K562 (cell line): ENCODE measurements around the gene CDC123. TPM values are rescaled to one million over a fixed set of nuclear protein-coding genes. Genes with fewer than 3 reads are reported as not detected.

Source experiments
- ARID1B ChIP-seq: fragments of 450-650 bp; IDR thresholded peaks from 2 replicates; pipeline ENCODE4 v1.6.1; 2016; ENCODE audit warnings: antibody characterized with exemption, mild to moderate bottlenecking, inconsistent platforms
- BDP1 ChIP-seq: IDR thresholded peaks from 3 replicates; pipeline ENCODE4 v1.6.1; 2011; ENCODE audit not compliant: insufficient read length, insufficient read depth
- CBX2 ChIP-seq: fragments of 200-600 bp; sonication (generic); IDR thresholded peaks from one replicate; pipeline ENCODE4 v1.6.1; 2012; ENCODE audit warnings: mild to moderate bottlenecking, low read length, inconsistent platforms; ENCODE audit not compliant: insufficient read depth, poor library complexity, severe bottlenecking
- EGR1 ChIP-seq: fragments of 450-650 bp; conservative IDR thresholded peaks from 2 replicates; pipeline ENCODE4 v1.6.1; 2017; ENCODE audit warnings: mild to moderate bottlenecking
- PHF20 ChIP-seq: fragments of 450-650 bp; IDR thresholded peaks from 2 replicates; pipeline ENCODE4 v1.6.1; 2018; ENCODE audit not compliant: partially characterized antibody
- PPARD ChIP-seq: fragments of 250-450 bp; sonication (Bioruptor Pico); IDR thresholded peaks from 2 replicates; pipeline ENCODE4 v1.8.0; 2022; ENCODE audit warnings: inconsistent platforms, mild to moderate bottlenecking, moderate library complexity
- TOE1 ChIP-seq, 2 experiments: fragments of 450-650 bp in 1 of 2; sonication (generic) in 1 of 2; formaldehyde crosslinking in 1 of 2; IDR thresholded peaks; 2 replicates each; pipeline versions ENCODE4 v1.7.1 to v1.8.0; 2016 to 2022; ENCODE audit warnings: borderline replicate concordance in 2 of 2, mild to moderate bottlenecking in 2 of 2, antibody characterized with exemption in 1 of 2, inconsistent platforms in 1 of 2, low read depth in 1 of 2, missing genetic modification reagents in 1 of 2, moderate library complexity in 1 of 2
- YBX1 ChIP-seq: fragments of 450-650 bp; IDR thresholded peaks from 2 replicates; pipeline ENCODE4 v1.7.1; 2016; ENCODE audit warnings: mild to moderate bottlenecking
- YY1 ChIP-seq, 3 experiments: IDR thresholded peaks; 2 replicates each; pipeline ENCODE4 v1.6.1; 2011; ENCODE audit warnings: low read length in 2 of 3, mild to moderate bottlenecking in 2 of 3, moderate library complexity in 2 of 3, borderline replicate concordance in 1 of 3, control low read depth in 1 of 3, low read depth in 1 of 3; ENCODE audit not compliant: insufficient read depth in 3 of 3, insufficient replicate concordance in 2 of 3, control insufficient read depth in 1 of 3, insufficient read length in 1 of 3; ENCODE audit errors: extremely low read depth in 1 of 3
- ZC3H11A ChIP-seq: IDR thresholded peaks from 2 replicates; pipeline ENCODE4 v1.6.1; 2012; ENCODE audit warnings: low read depth, low read length, improper control_type of control experiment
- ZNF224 ChIP-seq: sonication (generic); formaldehyde crosslinking; IDR thresholded peaks from 2 replicates; pipeline ENCODE4 v1.8.0; 2022; ENCODE audit warnings: mild to moderate bottlenecking, missing genetic modification reagents
- polyA plus RNA-seq, 8 experiments: library from polyadenylated mRNA; depleted of rRNA in 4 of 8; stranded (reverse) in 5 of 8; unstranded in 3 of 8; fragments of >200 nt; fragmentation: Nextera tagmentation in 2 of 8; fragmentation: Illumina TruSeq in 1 of 8; extraction: Ambion mirVana in 2 of 8; extraction: Trizol in 1 of 8; gene quantifications; 2 replicates each; pipeline versions ENCODE4 v1.2.1 to v1.2.3, GENCODE V29; 2011 to 2014; ENCODE audit warnings: inconsistent platforms in 1 of 8, missing spikeins in 1 of 8
- total RNA-seq, 7 experiments: library from RNA; depleted of rRNA in 6 of 7; stranded (reverse); fragments of >200 nt in 6 of 7; fragmentation: Illumina TruSeq in 2 of 7; extraction: Trizol in 2 of 7; gene quantifications; 2 replicates each; pipeline versions ENCODE4 v1.2.1 to v1.2.3, GENCODE V29; 2011 to 2021; ENCODE audit warnings: low replicate concordance in 1 of 7
- TF ChIP-seq, protein P1 (sequence below): fragments of 150-350 bp; IDR thresholded peaks from 2 replicates; pipeline ENCODE4 v1.6.1; 2014; ENCODE audit warnings: low read depth, mild to moderate bottlenecking, low read length, borderline replicate concordance
- TF ChIP-seq, protein P2 (sequence below): sonication (generic); formaldehyde crosslinking; IDR thresholded peaks from 2 replicates; pipeline ENCODE4 v1.8.1; 2023; ENCODE audit warnings: mild to moderate bottlenecking, missing genetic modification reagents, moderate library complexity
- TF ChIP-seq, protein P3 (sequence below): fragments of 250-450 bp; sonication (Bioruptor Pico); IDR thresholded peaks from 2 replicates; pipeline ENCODE4 v1.8.0; 2022; ENCODE audit warnings: inconsistent platforms, mild to moderate bottlenecking, moderate library complexity, borderline replicate concordance
- TF ChIP-seq, protein P4 (sequence below): fragments of 250-450 bp; sonication (Bioruptor Pico); IDR thresholded peaks from 2 replicates; pipeline ENCODE4 v1.9.0; 2021; ENCODE audit warnings: mild to moderate bottlenecking, inconsistent platforms

The CDC123 gene
- total and polyA plus RNA-seq, 9 of the 15 experiments (the other 6 are each of a cell fraction or from before 2014, with no cell fraction given) = 137 to 288 (median 175) TPM

DNA sequence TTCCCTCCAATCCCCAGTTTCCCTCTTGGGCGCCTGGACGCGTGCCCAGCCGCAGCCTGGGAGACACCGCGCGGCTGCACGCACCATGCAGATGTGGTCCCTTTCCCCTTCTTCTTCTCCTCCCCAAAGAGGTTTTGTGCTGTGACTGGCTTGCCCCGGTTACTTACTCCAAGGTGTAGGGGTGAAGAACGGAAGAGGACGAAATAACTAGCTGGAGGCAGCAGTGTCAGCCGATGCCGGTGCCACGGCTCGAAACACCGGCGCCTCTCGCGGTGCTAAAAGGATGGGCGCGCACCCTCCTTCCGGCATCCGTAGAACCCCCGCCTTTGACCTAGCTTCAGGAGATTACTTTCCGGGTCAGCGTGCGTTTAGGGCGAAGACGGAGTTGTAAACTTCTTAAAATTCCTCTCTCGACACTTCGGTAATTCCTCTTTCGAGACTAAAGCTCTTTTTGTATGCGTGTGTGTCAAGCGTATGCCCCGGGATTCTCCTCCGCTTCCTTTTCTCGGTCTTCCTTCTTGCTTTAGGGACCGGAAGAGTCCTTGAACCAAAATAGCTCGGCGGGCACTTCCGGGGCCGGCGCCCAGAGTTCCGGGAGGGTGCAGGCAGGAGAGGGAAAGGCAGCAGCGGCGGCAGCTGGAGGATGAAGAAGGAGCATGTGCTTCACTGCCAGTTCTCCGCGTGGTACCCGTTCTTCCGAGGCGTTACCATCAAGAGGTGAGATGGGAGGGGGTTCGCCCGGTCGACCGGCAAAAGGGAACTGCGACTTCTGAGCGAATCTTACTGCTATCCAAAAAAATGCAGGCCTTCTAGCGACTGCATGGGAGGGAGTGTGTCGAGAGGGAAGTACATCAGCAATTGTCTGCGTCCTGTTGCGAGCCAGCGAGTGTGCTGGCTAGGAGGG, at the start of gene CDC123, which contains the start of gene NUDT5 (continued):
- TF ChIP-seq ZNF224 (CRISPR knock-in tag) = no peak
- 0 out of 2 replicates have a peak, but pooled peaks have one; percentile 68 for TF ChIP-seq ZC3H11A
- peak; percentile 98 for TF ChIP-seq PHF20
- TF ChIP-seq EGR1 = peak; percentile 47
- TF ChIP-seq, protein P1, sequence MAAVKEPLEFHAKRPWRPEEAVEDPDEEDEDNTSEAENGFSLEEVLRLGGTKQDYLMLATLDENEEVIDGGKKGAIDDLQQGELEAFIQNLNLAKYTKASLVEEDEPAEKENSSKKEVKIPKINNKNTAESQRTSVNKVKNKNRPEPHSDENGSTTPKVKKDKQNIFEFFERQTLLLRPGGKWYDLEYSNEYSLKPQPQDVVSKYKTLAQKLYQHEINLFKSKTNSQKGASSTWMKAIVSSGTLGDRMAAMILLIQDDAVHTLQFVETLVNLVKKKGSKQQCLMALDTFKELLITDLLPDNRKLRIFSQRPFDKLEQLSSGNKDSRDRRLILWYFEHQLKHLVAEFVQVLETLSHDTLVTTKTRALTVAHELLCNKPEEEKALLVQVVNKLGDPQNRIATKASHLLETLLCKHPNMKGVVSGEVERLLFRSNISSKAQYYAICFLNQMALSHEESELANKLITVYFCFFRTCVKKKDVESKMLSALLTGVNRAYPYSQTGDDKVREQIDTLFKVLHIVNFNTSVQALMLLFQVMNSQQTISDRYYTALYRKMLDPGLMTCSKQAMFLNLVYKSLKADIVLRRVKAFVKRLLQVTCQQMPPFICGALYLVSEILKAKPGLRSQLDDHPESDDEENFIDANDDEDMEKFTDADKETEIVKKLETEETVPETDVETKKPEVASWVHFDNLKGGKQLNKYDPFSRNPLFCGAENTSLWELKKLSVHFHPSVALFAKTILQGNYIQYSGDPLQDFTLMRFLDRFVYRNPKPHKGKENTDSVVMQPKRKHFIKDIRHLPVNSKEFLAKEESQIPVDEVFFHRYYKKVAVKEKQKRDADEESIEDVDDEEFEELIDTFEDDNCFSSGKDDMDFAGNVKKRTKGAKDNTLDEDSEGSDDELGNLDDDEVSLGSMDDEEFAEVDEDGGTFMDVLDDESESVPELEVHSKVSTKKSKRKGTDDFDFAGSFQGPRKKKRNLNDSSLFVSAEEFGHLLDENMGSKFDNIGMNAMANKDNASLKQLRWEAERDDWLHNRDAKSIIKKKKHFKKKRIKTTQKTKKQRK = no peak
- no peak for TF ChIP-seq CBX2
- TF ChIP-seq, protein P2, sequence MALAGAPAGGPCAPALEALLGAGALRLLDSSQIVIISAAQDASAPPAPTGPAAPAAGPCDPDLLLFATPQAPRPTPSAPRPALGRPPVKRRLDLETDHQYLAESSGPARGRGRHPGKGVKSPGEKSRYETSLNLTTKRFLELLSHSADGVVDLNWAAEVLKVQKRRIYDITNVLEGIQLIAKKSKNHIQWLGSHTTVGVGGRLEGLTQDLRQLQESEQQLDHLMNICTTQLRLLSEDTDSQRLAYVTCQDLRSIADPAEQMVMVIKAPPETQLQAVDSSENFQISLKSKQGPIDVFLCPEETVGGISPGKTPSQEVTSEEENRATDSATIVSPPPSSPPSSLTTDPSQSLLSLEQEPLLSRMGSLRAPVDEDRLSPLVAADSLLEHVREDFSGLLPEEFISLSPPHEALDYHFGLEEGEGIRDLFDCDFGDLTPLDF (CRISPR knock-in tag) = no peak
- no peak for TF ChIP-seq YBX1
- peak; percentile 79; the same call in 1 of the 2 replicates for TF ChIP-seq TOE1 (IDR thresholded peaks at IDR 0.05; ENCODE audit: borderline replicate concordance)
- TF ChIP-seq TOE1 (CRISPR knock-in tag; IDR thresholded peaks at IDR 0.05; ENCODE audit: borderline replicate concordance, low read depth) = 0 out of 2 replicates have a peak, but pooled peaks have one; percentile 24
- no peak for TF ChIP-seq PPARD (CRISPR knock-in tag)
- no peak for TF ChIP-seq ARID1B
- TF ChIP-seq YY1 (IDR thresholded peaks at IDR 0.05; ENCODE audit: borderline replicate concordance in 1 of 3, control insufficient read depth in 1 of 3, extremely low read depth in 1 of 3, insufficient read depth in 3 of 3, insufficient read length in 1 of 3, insufficient replicate concordance in 2 of 3, low read depth in 1 of 3, low read length in 2 of 3) = peak in 1 of 3 experiments; percentile 19
- no peak for TF ChIP-seq BDP1
- TF ChIP-seq, protein P3, sequence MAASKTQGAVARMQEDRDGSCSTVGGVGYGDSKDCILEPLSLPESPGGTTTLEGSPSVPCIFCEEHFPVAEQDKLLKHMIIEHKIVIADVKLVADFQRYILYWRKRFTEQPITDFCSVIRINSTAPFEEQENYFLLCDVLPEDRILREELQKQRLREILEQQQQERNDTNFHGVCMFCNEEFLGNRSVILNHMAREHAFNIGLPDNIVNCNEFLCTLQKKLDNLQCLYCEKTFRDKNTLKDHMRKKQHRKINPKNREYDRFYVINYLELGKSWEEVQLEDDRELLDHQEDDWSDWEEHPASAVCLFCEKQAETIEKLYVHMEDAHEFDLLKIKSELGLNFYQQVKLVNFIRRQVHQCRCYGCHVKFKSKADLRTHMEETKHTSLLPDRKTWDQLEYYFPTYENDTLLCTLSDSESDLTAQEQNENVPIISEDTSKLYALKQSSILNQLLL (CRISPR knock-in tag) = no peak
- TF ChIP-seq, protein P4, sequence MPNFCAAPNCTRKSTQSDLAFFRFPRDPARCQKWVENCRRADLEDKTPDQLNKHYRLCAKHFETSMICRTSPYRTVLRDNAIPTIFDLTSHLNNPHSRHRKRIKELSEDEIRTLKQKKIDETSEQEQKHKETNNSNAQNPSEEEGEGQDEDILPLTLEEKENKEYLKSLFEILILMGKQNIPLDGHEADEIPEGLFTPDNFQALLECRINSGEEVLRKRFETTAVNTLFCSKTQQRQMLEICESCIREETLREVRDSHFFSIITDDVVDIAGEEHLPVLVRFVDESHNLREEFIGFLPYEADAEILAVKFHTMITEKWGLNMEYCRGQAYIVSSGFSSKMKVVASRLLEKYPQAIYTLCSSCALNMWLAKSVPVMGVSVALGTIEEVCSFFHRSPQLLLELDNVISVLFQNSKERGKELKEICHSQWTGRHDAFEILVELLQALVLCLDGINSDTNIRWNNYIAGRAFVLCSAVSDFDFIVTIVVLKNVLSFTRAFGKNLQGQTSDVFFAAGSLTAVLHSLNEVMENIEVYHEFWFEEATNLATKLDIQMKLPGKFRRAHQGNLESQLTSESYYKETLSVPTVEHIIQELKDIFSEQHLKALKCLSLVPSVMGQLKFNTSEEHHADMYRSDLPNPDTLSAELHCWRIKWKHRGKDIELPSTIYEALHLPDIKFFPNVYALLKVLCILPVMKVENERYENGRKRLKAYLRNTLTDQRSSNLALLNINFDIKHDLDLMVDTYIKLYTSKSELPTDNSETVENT (CRISPR knock-in tag) = no peak
